ENCODE measurements around the gene CCNG1. TPM values are rescaled to one million over a fixed set of nuclear protein-coding genes. Genes with fewer than 3 reads are reported as not detected.

CCNG1 gene, protein sequence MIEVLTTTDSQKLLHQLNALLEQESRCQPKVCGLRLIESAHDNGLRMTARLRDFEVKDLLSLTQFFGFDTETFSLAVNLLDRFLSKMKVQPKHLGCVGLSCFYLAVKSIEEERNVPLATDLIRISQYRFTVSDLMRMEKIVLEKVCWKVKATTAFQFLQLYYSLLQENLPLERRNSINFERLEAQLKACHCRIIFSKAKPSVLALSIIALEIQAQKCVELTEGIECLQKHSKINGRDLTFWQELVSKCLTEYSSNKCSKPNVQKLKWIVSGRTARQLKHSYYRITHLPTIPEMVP
- 506 and 507 TPM in 2 replicates for total RNA-seq

DNA sequence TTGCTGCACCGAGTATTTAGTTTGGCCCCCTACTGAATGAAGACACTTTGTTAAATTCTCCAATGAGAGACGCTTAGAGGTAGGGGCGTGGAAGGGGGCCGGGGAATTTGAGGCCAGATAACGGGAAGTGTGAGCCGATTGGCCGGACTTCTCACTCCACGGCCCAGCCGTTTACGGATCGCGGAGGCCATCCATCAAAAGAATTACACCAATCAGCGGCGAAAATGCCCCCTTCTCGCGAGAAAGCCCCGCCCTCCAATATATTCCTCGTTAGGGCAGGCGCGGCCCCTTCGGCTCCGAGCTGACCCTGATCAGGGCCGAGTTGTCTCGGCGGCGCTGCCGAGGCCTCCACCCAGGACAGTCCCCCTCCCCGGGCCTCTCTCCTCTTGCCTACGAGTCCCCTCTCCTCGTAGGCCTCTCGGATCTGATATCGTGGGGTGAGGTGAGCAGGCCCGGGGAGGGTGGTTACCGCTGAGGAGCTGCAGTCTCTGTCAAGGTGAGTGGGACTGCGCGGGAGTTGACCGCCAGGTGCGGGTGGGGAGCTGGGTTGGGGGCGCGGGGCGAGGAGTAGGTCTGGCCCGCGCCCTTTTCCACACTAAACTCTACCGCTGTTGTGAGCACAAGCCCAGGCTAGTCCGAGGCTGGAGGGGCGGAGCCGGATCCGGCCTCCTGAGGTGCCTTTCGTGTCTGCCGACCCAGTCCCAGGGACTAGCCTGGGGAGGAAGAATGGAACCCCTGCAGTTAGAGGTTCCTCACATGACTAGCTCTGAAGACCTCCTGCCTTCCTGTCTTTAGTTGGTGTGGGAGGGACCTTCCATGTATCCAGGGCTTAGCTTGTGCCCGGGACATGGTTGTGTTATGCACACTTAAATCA lies at the start of gene CCNG1:
Gene CCNG1 (plus strand): TSS at position 287 of the 874 bp plus-strand sequence. CDS start 1,662 bp downstream, outside the sequence.

DNA sequence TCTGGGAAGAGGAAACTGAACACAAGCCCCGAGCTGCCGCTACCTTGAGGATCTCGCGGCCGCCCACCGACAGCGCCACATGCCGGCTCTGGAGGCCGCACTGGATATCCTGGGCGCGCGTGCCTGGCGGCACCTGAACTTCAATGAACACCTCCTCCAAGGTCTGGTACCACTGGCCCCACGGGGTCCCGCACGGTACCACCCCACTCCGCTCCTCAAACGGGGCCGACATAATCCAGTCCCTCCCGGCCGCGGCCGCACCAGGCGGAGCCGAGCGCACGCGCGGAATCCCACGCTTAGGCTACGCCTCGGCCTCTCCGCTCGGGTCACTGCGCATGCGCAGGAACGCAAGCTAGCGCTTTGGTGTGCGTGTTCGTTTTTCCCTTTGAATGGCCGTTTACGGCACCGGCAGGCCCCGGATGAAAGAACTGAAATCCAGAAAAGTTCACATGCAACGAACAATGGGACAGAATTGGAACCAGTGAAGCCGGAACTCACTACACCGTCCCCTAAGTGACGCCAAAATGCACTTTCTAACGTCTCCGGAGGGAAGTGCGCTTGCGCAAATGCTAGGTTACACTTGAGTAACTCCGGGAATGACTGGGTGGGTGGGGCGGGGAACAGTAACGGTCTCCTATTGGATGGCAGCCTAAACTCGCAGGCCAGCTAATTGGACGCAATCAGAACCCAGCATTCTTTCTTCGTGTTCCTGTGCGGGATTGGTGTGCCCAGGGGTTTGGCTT lies 22.6 kb downstream of the CCNG1 start, which contains the start of gene NUDCD2:
Gene NUDCD2 (minus strand): TSS at position 284 of the 743 bp plus-strand sequence. CDS start 52 bp downstream, at position 232.

DNA sequence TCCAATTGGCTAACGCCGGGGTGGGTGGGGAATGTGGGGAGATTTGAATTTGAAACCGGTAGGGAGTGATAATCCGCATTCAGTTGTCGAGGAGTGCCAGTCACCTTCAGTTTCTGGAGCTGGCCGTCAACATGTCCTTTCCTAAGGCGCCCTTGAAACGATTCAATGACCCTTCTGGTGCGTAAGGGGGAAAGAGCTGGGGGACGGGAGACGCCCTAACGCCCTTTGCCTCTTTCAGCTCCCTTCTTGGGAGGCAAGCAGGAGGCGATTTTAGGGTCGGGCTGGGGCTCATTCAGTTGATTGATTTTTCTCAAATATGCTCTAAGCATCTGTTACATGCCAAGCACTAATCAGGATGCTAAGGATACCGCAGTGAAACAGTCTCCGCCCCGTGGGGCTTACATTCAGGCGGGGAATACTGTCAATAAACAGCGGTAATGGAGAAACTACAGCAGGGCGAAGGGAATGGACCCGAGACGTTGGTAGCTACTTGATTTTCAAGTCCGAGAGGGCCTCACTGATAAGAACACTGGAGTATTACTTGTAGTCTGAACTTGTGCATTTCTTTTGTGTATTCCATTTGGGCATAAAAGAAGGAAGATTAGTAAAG lies 23.3 kb downstream of the CCNG1 start, which contains the start of gene HMMR:
Gene HMMR (plus strand): TSS at position 71 of the 610 bp plus-strand sequence. CDS start 61 bp downstream, at position 132.

Other genes with a start within 250 kb of the CCNG1 start
- 3.6 and 5.5 TPM in 2 replicates for gene NUDCD2, start 22.5 kb downstream of the CCNG1 start, total RNA-seq
- 3.1 and 61.5 TPM in 2 replicates for gene HMMR, start 23.0 kb downstream of the CCNG1 start, total RNA-seq
- 90.3 and 135 TPM in 2 replicates for gene MAT2B, start 68.0 kb downstream of the CCNG1 start, total RNA-seq

Data from smooth muscle cell of trachea (primary cell).